ENCODE measurements around the gene LMCD1.
"Not testable (repeated sequence)": the region's sequence is repeated elsewhere in the genome, so short reads cannot be mapped to it uniquely, and the experiment has no call there.

The LMCD1 gene

DNA sequence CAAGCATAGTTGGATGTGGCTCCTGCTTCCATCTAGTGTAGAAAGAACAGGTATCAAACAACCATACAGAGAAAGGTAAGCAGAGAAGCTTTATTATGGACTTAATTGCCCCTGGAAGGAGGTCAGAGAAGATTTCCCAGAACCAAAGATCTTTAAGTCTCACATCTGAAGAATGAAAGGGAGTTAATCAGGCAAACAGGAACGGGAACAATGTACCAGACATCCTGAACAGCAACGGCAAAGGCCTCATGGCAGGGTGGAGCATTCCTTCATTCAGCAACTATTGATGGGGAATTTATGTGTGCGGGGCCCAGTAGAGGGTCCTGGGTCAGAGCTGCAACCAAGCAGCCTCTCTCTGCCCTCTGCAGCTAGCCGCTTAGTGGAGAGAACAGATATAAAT is 61.5 kb downstream of the LMCD1 start:
- no peak for DNase-seq

DNA sequence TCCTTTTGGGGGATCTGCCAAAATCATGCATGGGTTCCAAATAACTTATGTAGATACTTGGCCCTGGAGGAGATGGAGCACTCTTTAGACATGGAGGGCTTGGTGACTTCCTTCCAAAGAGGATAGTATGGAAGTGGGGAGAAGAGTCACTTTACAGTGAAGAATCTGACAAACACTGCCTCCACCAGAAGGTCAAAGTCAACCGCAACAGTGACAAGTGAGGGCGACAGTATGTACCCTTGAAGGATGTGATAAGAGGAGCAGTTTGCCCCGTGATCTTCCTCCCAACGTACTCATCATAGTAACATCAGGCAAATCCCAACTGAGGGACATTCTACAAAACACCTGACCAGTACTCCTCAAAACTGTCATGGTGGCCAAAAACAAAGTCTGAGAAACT is 62.0 kb downstream of the LMCD1 start:
- DNase-seq = no peak

DNA sequence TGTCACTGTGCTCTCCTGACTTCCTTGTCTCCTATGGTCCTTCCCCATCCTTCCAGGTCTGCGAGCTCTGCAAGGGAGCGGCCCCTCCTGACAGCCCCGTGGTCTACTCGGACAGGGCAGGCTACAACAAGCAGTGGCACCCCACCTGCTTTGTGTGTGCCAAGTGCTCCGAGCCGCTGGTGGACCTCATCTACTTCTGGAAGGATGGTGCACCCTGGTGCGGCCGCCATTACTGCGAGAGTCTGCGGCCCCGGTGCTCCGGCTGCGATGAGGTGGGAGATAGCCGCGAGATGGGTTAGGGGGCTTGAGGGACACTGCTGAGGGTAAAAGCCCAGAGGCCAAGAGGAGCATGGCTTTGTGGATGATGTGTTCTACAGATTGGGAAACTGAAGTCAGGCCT is 63.8 kb downstream of the LMCD1 start:
- no peak for DNase-seq

DNA sequence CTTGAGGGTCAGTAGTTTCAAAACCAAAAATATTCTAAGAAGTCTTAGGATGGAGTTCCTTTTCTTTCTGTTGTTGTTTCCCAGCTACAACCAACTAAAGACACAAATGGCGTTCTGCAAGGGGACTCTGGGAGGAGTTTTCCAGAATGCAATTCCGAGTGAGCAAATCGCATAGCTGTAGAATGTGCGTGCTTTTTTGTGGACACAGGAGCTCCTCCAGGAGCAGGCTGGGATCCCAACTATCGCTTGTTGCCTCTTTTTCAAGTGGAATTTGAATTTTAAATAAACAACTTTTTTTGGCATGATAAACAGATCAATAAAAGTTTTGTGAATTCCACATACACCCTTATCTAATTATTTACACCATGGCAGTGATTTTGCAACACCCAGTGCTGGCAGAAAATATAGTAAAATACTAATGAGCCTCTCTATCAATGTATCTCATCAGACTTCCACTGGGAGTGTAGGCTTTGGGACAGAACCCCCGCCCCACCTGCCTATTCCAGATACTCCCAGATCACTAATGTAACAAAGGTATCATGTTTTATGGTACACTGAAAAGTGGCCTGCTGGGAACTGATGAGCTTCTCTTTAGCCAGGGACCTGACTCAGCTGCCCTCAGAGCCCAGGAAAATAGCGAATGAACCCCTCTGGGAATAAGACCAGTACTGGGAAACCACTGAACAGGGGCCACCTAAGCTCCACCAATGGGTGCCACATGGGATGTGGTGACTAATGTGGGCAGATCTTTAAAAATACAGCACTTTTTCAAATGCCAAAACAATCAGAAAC is 66.4 kb downstream of the LMCD1 start:
- no peak for DNase-seq

DNA sequence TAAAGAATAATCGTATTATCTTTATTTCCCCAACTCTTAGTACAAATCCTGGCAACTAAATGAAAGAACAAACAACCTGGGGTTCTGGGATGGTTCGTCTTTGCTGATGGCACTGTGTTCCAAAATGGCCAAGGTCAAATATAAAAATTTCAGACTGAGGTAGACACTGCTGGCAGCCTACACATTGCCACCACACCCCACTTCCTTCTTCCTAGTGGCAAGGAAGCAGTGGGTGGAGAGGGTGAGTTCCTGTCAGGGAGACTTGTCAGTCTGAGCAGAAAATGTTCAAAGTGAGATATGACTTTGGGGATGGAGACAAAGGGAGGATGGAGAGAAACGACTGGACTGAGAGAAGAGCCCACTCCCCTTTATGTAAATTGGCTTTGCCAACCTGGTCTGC is 69.6 kb downstream of the LMCD1 start:
- no peak for DNase-seq

DNA sequence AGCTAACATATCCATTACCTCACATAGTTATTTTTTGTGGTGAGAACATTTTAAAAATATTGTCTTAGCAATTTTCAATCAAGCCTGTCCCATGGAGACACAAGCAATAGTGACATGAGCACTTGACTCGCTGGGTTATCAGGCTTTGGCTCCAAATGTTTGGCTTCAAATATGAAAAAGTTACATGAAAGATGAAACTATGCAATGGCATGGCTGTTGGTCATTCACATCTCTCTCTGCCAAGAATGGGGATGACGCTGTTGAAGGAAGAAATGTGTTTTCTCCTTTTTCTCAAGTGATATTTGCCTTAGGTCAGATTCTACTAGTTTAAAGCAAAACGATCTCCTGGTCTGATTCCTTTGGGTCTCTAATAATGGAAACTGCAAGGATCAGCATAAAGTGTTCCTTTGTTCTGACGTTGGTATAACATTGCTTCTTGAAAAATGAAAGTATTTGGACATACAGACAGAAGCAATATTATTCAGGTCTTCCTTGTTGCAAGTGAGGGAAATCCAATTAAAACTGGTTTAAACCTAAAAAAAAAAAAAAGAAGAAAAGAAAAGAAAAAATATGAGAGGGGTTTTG is 71.8 kb downstream of the LMCD1 start:
- DNase-seq = no peak

DNA sequence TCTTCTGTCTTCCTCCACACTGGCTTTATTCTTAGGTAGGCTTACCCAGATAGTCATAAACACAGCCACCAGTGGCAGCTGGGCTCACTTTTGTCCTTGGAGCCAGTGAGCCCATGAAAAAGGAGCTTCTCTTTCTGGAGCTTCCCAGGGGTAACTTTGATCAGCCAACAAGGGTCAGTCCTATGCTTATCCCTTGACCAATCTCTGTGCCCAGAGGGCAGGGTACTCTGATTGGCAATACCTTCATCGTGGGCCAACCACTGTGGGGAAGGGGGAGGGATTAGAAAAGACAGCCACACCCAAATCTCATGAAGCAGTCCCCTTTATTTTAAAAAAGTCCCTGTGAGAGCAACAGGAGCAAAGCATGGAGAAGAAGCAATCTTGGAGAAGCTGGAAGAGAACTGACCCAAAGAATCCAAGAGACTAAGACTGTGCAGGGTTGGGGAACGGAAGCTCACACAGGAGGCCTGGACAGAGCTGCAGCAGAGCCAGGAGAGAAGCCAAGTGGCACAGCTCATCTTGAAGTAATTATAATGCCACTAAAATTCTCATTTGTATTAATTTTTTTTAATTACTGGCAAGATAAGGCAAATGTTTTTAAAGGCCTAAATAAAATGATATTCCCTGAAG is 72.5 kb downstream of the LMCD1 start:
- DNase-seq = no peak

DNA sequence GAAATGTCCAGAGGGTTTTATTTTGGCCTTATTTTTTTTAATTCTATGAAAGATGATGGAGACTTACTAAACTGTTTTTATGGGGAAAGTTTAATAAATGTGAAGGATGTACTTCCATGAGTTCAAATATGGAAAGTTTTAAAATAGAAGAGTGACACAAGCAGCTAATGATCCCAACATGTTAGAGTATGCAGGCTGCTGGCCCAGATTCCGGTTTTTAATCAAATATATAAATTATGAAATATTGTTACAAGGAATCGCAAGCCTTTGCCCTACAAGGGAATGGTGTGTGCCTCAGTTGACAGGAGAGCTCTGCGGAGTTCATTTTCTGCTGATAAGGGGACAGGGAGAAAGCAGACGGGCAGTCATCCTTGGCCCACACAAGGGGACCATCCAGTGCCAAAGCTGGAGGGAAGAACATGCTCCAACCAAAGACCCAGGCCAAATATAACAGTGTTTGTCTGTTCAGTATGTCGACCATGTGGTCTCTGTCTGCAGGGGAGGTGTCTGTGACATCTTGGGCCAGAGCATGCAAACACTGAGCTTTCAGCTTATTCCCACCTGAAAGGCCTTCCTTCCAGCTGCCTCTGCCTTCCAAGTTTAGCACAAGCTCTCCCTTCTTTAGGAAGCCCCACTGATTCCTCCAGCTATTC is 73.2 kb downstream of the LMCD1 start:
- DNase-seq = no peak

DNA sequence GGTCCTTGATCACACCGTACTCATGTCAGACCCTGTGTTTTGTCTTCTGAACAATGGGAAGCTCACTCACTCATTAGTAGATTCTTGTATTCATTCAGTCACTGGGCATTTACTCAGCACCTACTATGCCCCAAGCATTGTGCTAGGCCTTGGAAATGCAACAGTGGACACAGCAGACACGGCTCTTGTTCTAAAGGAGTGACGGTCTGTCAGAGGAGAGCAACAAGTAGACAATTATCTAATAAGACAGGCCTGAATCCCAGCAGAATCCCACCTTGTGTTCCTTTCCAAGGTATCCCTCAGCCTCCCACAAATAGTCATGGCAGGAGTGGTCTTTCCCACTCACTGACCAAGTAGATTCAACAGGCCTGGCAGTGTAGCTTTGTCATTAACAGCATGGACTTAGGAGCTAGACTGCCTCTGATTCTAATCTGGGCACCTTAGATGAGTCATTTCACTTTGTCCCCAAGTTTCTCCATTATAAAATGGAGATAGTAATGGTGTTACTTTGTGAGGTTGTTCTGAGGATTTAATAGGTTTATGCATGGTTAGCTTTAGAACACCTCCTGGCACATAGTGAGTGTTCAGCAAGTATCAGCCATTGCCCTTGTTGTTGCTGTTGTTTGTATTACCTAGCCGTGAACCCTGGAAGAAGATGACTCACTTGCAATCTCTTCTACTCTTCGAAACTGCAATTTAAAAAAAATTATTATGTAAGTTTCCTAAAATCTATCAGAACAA is 73.9 kb downstream of the LMCD1 start:
- DNase-seq = no peak

DNA sequence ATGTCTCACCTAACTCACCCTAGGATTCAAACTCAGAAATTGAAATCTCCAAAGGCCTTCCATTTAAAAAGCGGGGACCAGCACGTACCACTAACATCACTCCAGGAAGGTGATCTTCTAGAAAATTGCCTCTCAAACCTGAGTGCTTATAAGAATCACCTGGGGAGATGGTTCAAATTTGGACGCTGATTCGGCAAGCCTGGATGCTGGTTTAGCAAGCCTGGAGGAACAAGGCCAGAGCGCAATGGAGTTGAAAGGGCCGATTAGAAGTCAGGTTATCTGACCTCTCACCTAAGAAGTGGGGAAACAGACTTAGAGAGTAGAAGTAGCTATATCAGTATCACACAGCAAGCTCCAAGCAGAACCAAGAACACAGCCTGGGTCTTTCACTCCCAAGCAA is 74.8 kb downstream of the LMCD1 start:
- no peak for DNase-seq

DNA sequence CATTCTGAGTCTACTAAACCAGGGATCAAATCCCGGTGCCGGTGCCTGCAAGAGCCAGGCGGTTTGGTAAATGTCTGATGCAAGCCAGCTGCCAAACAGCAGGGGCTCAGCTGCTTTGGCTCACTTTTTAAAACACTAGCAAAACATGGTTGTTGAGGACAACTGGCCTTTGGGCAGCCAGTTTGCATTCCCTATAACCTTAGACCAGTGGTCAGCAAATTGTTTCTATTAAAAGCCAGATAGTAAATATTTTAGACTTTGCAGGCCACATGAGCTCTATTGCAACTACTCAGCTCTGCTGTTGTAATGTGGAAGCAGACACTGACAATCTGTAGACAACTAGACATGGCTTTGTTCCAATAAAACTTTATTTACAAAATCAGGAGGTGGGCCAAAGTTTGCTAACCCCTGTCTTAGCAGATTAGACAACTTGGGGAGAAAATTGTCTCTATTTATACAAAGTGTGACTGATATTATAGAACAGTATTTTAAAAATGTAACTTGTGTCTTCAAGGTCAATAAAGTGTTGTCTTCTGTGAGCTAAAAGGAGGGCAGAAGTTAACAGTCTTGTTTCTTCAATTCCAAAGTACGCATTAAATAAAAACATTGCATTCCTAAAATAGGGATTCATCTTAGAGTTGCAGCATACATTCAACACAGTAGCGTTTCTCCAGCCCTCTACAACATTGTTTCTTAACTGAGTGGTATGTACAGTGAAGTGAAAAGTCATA is 75.4 kb downstream of the LMCD1 start:
- no peak for DNase-seq

DNA sequence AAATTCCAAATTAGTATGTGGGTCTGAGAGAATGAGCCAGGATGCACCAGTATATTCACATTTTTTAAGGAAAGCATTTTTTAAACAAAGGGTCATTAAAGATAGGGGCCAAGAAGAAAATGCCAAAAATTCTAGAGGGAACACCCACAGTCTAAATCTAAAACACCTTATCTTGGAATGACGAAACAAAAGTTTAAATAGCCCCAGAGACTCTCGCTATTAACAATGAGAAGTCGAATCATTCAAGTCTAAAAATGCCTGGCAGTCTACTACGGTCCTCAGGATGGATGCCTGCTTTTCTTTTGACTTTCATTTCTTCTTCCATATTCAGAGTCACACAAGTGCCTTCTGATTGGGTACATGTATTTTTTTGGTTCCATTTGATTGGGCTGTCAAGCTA is 76.7 kb downstream of the LMCD1 start:
- DNase-seq = no peak

DNA sequence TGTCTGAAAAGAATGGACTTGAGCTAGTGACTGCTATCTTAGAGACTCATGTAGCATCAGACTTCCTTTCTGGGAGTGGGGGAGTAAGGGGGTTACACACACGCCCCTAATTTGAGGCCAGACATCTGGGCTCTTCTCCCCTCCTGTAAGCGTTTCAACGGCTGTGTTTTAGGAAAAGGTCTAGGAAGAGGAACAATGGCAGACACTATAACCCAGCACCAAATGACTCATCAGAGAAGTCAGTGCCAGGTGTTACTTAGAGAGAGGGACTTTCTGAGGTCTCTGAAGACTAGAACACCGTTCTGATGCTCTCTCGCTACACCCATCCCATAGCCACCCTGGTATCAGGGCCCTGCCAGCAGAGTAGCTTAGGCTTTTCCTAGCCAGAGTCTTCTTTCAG is 77.5 kb downstream of the LMCD1 start:
- DNase-seq = no peak

DNA sequence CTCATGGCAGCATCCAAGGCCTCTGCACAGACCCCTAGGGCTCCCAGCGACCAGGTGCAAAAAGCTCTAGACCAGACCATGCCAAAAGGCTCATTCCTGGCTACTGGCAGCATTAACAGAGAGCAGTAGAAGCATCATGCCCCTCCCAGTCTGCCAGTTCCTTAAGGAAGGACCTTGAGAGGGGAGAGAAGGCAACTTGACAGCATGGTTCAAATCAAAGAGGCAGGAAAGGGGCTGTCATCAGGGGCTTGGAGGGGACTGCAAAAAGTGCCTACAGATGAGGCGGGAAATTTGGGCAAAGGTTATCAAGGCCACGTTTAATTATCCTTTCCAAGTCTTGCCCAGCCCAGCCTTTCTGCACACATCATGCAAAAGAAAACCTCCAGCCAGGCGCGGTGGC is 78.3 kb downstream of the LMCD1 start:
- no peak for DNase-seq

DNA sequence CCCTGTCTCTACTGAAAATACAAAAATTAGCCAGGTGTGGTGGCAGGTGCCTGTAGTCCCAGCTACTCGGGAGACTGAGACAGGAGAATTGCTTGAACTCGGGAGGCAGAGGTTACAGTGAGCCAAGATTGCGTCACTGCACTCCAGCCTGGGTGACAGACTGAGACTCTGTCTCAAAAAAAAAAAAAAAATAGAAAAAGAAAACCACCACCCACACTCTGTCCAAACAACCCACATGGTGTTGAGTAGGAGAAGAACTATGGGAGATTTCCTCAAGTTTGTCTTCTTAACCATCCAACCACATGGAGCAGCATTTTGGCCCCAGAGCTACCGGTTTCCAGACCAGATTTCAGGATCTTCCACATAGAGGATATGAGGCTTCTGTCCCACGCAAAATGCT is 78.8 kb downstream of the LMCD1 start:
- DNase-seq = not testable (repeated sequence)

DNA sequence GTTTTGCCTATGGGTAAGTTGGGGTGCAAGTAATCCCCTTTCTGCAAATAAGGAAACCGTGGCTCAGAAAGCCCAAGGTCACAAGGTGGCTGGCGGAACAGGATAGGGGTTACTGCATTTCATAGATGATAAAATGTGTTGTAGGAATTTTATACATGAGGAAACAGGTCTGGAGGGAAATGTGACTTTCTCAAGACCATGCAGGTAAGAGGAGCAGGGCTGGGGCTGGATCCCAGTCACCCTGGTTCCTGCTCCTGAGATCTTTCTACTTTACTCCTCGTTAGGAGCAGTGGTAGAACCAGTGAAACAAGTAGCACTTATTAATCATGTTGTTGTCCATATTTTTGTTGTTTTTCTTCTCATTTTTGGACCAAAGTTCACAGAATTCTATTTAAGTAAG is 79.8 kb downstream of the LMCD1 start:
- DNase-seq = no peak

DNA sequence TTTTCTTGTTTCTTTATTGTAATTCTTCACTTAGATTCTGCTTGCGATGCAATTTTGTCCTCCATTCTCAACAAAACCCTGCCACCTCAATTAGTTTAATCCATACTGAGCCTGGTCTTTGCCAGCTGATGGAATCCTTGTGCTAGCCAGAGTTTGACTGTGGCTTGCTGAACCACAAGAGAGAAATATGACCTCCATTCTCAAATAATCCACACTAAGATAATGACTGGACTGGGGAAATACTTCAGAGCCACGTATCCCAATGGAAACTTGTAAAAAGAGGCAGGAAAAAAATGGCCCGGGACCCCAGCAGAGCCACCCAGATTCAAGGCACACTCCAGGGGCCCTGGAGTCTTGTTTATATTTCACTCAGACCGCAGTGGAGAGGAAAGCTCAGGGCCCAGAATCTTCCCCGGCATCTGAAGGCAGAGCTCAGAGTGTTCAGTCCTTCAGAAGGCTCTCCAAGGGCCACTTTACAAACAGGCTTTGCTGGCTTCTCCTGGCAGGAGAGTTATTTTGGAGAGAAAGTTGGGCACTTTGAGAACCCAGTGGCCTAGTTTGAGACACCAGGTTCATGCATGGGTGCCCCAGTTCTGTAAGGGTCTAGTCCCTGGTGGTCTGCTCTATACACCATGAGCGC is 80.3 kb downstream of the LMCD1 start:
- no peak for DNase-seq

DNA sequence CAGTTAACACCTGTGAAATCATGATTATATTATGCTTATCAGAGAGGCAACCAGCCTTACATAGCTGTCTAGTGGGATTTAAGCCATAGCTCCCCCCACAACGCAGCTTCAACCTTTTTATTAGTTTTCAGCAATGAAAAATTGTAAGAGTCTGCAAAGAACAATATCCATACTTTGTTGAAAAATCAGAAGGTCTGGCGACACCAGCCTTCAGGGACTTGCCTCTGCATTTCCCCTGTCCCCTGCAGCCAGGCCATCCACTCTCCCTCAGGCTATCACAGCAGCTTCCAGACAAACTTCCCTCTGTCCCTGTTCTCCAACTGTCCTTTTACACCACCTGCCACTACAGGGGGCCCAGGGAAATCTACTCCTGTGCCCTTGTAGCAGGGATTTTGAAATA is 83.0 kb downstream of the LMCD1 start:
- DNase-seq = no peak

DNA sequence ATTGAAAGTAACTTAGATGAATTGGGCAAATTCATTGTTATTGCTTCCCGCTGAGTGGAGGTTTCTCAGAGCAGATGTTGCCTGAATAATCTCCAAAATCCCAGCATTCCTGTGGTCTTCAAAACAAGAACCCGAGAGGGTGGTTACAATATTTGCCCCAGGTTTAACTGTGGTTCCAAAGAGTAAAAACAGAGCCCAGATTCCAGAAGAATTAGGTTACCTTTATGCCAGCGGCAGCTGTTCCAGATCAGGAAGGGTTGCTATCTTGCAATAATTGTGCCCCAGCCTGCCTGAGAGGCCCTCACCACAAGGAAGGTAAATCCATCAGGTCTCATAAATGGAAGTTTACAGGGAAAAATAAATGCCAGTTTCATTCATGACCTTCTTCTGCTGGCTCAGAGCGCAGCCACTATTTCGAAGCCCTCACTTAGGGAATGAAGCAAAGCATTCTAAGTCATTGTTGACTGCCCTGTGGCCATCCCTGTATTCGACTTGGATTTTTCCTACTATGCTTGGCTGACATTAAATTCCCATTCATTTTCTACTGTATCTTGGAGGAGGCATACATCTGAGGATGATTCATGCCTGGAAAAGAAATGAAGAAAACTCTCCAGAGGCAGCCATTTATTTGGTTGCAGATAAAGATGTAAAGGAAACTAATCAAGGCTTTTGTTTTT is 88.4 kb downstream of the LMCD1 start:
- no peak for DNase-seq

DNA sequence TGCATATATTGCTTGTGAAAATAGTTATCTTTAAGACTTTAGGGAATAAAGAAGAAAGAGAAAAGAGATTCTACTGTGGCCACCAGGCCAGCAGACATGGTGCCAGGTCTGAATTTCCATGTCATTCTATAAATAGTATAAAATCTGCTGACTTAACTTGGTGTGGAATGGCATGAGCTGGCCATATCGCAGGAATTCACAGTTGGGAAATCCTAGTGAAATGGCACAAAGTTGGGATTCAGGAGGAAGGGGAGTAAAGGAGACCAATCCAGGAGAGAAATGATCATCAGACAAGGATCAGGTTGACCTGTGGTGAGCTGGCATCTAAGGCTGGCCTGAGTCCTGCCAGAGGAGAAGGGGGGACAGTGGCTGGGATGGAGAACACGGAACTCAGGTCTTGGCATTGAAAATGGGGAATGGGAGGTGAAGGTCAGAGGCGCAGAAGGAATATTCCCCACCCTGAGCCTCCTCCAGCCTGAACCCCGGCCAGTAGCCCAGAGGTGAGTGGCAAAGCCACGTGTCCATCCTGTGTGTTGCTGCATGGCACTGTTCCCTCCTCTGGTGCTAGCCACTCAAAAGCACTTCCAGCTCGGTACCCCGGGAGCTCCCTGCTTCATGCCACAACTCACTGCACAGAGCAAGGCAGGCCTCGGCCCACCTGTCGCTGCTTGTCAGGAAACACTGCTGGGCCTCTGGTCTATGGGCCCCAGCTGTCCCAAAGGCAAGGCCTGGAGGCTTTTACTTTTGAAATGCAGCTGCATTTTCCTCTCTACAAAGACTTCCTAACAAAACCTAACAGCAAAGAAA is 91.6 kb downstream of the LMCD1 start:
- no peak for DNase-seq

DNA sequence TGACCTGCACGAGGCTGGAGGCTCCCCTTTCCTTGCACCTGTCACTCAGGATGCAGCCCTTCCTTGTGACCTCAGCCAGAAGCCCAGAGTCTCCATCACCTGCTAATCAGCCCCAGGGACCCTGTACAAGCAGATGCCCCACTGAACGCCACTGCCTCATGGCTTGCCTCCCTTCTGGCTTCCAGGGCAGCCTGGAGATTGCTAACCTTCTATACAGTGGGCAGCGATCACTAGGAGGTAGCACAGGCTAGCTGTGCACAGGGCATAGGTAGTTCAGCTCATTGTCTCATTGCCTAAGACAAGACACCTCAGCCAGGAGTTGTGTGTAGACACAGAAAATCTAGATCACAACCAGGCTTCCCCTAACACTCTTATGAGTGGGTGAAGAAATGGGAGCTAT is 93.6 kb downstream of the LMCD1 start:
- no peak for DNase-seq

Data from hematopoietic multipotent progenitor cell treated with erythropoietin and hydrocortisone succinate and interleukin-3 and kit ligand, for 8 days (in vitro differentiated cells).